Measurements from ENCODE around the gene TUBA4B.
"Not testable (repeated sequence)": the region's sequence is repeated elsewhere in the genome, so short reads cannot be mapped to it uniquely, and the experiment has no call there.

Gene TUBA4B

GRCh38 chr2:219248845-219249202 lies 4.2 kb upstream of the TUBA4B start:
- DNase-seq = no peak

DNA sequence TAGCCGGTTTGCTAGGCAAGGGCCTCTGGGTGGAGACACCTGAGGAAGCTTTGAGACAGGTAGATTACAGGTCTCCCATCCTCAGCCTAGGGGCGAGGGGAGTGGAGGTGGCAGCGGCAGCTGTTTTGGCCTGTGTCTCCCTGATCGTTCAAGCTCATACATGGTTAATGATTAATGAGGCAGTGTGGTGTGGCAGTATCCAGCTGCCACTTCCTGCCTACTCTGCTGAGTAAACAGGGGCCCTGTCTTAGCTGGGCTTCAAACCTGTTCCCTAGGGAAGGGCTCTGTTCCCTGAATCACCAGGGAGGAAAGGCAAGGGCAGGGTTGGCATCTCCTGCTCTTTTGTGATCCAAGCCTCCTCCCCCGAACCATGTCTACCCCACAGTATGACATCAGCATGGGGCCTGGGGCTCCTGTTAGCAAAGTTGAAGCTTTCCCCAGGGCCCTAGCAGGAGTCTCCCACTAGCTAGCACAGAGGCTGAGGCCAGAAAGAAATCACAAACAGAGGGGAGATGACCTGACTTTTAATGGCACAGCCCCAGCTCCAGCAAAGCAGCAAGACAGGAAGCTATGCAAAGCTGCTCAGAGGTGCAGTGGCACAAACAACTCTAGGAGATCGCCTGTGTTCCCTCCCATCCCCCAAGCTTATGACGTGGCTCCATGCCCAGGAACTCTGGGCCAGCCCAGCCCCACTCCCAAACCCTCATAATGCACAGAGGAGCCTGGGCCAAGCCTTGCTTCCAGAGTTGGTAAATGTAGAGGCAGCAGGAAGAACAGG lies 3.7 kb upstream of the TUBA4B start:
- no peak for DNase-seq

DNA sequence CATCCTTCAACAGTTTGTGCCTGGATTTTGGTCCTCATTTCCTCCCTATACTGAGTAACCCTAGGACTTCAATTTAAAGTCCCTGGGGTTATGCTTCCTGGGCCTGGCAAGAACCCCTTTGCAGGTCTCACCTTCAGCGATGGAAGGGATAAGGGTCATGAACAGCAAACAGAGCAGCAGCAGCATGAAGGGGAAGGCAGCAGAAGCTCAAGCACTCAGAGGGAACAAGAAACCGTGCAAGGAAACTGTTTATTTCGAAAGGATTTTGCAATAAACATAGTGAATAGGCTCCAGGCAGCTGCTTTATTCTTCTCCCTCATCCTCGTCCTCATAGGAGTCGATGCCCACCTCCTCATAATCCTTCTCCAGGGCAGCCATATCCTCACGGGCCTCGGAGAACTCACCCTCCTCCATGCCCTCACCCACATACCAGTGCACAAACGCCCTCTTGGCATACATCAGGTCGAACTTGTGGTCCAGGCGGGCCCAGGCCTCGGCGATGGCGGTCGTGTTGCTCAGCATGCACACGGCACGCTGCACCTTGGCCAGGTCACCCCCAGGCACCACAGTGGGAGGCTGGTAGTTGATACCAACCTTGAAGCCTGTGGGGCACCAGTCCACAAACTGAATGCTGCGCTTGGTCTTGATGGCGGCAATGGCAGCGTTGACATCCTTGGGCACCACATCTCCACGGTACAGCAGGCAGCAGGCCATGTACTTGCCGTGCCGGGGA lies 2.8 kb upstream of the TUBA4B start:
- no peak for DNase-seq

DNA sequence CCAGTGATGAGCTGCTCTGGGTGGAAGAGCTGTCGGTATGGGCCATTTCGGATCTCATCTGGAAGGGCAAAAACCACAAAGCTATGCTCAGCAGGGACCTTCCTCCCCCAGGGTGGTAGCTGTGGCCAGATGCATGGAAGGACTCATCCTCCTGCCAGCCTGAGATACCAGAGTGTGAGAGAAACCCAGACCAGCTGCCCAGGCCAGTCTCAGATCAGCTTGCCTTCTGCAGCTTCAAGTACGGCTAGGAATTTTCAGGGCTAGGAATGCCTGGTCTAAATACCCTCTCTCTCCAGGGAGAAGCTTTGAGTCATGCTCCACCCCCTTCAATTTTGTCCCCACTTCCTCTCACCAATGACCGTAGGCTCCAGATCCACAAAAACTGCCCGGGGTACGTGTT lies 1.4 kb upstream of the TUBA4B start:
- DNase-seq = no peak

DNA sequence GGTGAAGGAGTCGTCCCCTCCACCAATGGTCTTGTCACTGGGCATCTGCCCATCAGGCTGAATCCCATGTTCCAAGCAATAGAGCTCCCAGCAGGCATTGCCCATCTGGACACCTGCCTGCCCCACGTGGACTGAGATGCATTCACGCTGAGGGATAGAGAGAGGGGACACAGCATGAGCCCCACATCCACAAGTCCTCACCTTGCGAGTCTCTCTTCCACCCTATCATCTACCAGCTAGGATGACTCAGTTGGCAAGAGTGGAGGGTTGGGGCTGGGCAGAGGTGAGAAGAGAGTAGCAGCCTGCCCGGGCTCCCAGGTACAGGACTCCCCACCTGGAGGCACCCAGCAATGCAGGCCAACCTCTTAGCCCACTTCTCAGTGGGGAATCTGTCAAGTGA lies 959 bp upstream of the TUBA4B start:
- no peak for DNase-seq

DNA sequence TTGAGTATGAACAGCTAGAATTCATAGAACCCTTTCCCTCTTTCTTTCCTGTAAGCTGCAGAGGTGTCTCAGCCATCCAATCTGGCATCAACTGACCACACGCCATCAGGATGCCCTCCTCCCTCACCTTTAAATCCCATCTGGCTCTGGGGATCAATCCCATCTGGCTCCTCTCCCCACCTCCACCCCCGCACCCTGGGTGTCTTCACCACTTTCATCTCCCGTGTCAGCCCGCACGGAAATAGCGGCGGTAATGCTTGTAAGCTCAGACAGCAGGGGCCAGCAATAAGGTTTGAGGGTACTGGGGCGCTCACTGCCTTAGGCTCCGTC lies 508 bp upstream of the TUBA4B start:
- DNase-seq = no peak

DNA sequence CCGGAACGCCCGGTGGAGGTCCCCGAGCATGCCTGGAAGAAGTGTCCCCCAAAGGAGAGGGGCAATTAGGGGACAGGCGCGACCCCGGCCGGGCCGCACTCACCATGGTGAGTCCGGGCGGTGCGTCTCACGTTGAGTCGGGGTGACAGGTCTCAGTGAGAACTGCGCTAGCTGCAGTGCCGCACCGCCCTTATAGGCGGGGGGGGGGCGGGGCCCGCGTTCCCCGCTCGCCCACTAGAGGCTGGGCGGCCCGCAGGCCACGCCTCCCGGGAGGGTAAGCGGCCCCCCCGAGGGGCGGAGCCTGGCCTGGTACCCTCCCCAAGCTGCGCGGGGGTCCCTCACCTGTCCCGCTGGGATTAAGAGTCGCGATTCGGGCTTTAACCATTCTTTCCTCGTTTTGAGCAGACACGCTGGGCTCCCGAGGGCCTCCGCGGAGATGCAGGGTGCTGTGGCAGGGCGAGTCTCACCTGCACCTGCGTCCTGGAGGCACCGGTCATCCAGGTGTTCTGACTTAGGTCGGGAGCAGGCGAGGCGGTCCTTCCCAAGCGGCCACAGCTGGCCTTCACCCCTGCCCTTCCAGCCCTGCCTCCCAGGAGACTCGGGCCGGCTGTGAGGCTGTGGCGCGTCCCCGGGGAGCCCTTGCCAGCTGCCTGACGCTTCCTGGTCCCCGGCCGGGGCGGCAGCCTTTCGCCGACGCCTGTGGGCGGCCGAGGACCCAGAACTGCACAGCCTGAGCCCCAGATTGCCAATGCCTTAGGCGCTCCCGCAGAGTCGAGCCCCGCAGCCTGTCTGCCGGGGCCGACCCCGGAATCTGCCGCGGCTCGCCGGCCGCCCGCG lies 928 bp downstream of the TUBA4B start, which contains the start of gene TUBA4A:
Gene TUBA4A (minus strand): TSS at position 166 of the 837 bp plus-strand sequence. CDS start 60 bp downstream, at position 106.
- peak; percentile 81 to 88 for DNase-seq

DNA sequence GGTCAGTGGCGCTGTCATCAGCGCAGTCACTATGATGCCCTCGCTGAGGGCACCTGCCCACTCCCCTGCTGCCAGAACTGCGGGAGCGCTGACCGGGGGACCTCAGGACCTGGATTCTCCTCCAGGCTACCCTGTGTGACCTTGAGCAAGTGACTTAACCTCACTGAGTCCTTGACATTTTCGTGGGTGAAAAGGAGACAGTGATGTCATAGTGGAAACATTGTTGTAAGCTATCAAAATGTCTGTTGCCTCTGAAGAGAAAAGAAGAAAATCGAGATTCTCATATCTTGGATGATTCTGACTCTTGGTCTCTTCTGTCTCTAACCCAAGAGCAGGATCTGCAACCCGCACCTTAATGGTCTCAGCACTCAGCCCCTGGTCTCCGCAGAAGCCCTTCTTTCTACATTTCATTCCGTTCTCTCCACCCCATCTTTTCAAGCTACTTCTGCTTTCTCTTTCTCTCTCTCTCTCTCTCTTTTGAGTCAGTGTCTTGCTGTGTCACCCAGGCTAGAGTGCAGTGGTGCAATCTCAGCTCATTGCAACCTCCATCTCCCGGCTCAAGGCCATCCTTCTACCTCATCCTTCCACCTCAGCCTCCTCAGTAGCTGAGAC lies 1.7 kb downstream of the TUBA4B start:
- DNase-seq = peak in 1 of 2 donors; percentile 32

DNA sequence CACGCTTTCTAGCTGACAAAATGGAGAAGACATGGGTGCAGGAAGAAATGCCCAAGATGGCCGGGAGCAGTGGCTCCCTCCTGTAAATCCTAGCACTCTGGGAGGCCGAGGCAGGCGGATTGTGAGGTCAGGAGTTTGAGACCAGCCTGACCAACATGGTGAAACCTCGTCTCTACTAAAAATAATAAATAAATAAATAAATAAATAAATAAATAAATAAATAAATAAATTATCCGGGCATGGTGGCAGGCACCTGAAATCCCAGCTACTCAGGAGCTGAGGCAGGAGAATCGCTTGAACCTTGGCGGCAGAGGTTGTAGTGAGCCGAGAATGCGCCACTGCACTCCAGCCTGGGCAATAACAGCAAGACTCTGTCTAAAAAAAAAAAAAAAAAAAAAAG lies 5.9 kb downstream of the TUBA4B start:
- DNase-seq = not testable (repeated sequence)

GRCh38 chr2:219261024-219261855 lies 8.2 kb downstream of the TUBA4B start:
- no peak for DNase-seq

DNA sequence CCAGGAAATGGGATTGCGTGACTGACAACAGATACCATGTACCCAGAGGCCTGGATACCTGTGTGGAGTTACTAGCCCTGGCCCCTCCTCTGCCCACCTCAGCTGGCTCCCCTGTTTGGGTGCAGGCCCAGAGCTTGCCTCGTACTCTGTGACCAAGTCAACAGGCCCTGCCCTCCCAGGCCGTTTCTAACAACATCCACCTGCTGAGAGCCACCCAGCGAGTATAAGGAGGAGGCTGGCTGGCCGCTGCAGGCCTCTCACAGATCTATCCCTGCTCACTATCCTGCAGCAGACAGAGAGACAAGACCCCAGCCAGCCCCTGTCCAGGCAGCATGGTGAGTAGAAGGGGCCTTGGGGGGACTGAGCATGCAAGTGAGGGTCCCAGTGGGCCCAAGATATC lies 13.2 kb downstream of the TUBA4B start:
- DNase-seq = no peak

- no peak for DNase-seq
Measured at GRCh38 chr2:219266886-219267285, 13.8 kb downstream of the TUBA4B start.

DNA sequence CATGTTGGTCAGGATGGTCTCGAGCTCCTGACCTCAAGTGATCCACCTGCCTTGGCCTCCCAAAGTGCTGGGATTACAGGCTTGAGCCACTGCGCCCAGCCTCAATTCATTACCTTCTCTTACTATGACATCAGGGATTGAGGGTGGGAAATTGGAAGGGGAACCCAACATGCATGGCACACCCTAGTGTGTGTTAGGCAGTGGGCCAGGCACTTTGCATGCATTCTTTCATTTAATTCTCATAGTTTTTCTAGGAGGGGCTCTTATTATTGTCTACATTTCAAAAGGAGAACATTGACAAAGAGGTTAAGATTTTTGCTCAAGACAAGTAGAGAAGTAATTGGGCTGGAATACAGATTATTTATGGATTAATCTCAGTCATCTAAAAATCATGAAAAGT lies 15.3 kb downstream of the TUBA4B start:
- DNase-seq = no peak

DNA sequence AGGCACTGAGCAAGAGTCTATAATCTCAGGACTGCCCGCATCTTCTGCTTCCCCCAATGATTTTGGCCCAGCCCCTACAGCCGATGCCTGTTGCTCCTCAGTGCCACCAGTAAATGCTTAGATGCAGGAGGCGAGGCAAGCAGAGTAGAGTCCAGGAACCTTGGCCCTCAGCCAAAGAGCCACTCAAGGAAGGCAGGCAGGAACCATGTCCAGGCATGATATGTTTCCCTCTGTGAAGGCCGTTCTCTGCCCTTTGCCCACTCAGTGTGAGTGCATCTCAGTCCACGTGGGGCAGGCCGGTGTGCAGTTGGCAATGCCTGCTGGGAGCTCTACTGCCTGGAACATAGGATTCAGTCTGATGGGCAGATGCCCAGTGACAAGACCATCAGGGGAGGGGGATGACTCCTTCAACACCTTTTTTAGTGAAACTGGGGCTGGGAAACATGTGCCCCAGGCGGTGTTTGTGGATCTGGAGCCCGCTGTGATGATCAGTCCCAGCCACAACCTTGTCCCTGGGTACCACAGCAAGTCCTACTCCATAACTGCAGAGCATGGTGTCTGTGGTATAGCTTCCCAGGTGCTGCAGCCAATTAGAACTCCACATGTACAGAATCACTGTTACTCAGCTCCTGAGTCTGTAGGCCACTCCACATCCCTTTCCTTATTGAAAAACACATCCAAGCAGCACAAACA lies 16.5 kb downstream of the TUBA4B start:
- DNase-seq = no peak

DNA sequence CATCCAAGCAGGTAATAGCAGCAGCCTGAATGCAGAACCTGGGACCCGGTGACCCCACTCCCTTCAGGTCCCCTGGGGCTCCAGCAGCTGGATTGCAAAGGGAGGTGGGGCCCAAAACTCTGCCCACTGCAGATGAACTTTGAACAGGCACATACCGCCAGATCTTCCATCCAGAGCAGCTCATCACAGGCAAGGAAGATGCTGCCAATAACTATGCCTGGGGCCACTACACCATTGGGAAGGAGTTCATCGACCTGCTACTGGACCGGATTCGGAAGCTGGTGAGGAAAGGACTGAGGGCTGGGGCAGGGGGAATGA lies 17.0 kb downstream of the TUBA4B start:
- no peak for DNase-seq

- no peak for DNase-seq
Measured at GRCh38 chr2:219271021-219271420, 18.0 kb downstream of the TUBA4B start.

DNA sequence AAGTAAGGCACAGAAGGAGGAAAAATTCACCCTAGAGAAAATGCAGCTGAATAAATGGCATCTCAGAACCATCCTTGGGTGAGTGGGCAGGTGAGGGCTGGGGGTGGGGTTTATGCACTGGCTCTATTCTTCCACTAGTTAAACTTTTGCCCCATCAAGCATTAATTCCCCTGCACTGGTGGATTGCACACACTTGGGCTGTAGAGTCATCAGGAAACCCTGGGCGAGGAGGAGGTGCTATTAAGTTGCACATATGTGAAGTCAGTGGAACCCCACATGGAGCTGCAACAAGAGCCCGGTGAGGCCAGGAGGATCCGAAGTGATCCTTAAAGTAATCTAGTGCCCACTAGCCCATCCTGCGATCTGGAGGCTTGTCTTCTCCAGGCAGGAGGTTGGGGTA lies 19.3 kb downstream of the TUBA4B start:
- DNase-seq = no peak

GRCh38 chr2:219272995-219273394 lies 20.0 kb downstream of the TUBA4B start:
- no peak for DNase-seq

DNA sequence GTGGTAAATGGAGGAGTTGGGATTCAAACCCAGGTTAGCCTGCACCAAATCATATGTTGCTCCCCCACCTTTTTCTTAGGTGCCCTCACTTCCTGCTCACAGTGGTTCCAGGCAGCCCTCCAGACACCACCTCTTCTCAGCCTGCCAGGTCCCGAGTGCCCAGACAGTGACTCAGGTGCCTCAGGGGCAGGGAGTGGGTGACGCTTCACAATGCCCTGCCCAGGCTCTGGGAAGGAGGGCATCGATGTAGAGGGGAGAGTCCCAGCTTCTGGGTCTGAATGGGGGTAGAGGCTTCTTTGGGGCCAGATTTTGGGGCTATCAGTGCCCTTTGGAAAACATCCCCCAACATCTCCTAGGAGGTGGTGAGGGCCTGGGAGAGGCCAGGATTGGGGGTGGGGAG lies 20.9 kb downstream of the TUBA4B start:
- no peak for DNase-seq

GRCh38 chr2:219274361-219274921 lies 21.4 kb downstream of the TUBA4B start:
- DNase-seq = no peak

Data from stimulated activated CD4-positive, alpha-beta T cell treated with anti-CD3 and anti-CD28 coated beads, Interleukin-2, amount 100 ng/mL, for 48 hours (primary cell).